PC-3 (cell line): ENCODE data around the gene ANKRD23.

Experiments used
- EZH2 ChIP-seq: fragments of 300-600 bp; sonication (generic); IDR thresholded peaks from one replicate; pipeline ENCODE4 v1.6.1; 2017; ENCODE audit warnings: antibody characterized with exemption, mild to moderate bottlenecking, low read length; ENCODE audit not compliant: unreplicated experiment
- TF ChIP-seq, protein P1 (sequence below): fragments of 300-600 bp; sonication (generic); conservative IDR thresholded peaks from 2 replicates; pipeline ENCODE4 v1.5.1; 2017; ENCODE audit warnings: antibody characterized with exemption, low read depth, mild to moderate bottlenecking, low read length

DNA sequence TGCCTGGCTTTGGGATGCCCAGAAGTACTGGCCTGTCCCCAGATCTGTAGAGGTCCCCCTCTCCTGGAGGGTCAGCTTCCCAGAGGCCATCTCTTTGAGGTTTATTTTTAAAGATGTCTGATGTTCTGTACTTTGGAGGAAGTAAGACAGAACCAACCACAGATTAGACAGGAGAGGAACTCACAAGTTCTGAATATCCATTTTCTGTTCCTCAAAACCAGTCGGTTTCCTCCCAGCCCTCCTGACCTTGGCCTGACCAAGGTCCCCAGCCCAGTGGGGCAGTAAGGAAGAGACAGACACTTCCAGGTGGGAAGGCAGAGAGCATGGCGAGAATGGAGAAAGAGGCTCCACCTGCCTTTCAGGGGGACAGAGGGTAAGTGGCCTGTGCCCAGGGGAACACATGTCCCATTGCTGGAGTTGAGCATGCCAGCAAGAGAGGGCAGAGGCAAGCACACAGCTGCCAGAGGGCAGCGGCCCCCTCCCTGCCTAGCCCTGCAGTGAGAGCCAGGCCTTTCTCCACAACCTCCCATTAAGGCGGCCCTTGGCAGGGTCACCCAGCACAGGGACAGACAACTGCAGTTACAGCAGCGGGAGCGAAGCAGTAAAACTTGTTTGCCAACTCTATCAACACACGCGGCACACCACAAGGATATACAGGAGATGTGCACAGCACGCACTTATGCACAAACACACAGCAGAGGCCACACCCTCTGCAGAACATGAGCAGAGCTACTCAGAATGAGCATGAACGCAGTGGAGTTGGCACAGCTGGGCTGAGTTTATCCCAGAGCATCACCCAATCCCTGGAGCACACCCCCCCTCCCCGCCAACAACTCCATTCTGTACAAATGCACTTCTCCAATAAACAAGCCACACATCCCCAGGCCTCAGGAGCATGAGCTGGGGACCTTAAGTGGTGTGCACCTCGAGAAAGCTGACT lies 44.5 kb upstream of the ANKRD23 start:
- TF ChIP-seq, protein P1, sequence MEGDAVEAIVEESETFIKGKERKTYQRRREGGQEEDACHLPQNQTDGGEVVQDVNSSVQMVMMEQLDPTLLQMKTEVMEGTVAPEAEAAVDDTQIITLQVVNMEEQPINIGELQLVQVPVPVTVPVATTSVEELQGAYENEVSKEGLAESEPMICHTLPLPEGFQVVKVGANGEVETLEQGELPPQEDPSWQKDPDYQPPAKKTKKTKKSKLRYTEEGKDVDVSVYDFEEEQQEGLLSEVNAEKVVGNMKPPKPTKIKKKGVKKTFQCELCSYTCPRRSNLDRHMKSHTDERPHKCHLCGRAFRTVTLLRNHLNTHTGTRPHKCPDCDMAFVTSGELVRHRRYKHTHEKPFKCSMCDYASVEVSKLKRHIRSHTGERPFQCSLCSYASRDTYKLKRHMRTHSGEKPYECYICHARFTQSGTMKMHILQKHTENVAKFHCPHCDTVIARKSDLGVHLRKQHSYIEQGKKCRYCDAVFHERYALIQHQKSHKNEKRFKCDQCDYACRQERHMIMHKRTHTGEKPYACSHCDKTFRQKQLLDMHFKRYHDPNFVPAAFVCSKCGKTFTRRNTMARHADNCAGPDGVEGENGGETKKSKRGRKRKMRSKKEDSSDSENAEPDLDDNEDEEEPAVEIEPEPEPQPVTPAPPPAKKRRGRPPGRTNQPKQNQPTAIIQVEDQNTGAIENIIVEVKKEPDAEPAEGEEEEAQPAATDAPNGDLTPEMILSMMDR = no peak
- TF ChIP-seq EZH2 = no peak
